Erythroblast (primary cell): ENCODE results near the gene EEF2KMT.

ENCODE experiments used
- GATA1 ChIP-seq: IDR thresholded peaks from 2 replicates; pipeline ENCODE4 v1.6.1; 2011; ENCODE audit warnings: low read depth, mild to moderate bottlenecking, control low read depth, low read length, moderate library complexity
- POLR2A ChIP-seq: IDR thresholded peaks from 2 replicates; pipeline ENCODE4 v1.6.1; 2011; ENCODE audit warnings: mild to moderate bottlenecking, low read length

- TF ChIP-seq POLR2A (no peak), GATA1 (no peak)
These were observed 57.1 kb downstream of the EEF2KMT start for GRCh38 chr16:5040451-5040850.
